ENCODE measurements around the gene KCNE4. TPM values are rescaled to one million over a fixed set of nuclear protein-coding genes. Genes with fewer than 3 reads are reported as not detected.

KCNE4 gene
- polyA plus RNA-seq (ENCODE audit: low read depth in 6 of 6): not detected

- H3K27ac Mint-ChIP-seq: no peak within 1 kb of the TSS
- no peak within 1 kb of the TSS for H3K4me3 Mint-ChIP-seq
- peaks cover 0 to 4% of the 10 kb centered on the region in 2 donors for H3K36me3 Mint-ChIP-seq
- no peak for ATAC-seq (ENCODE audit: low read depth in 2 of 2)
- H3K27me3 Mint-ChIP-seq: peaks cover 10 to 22% (median 19%) of the 10 kb centered on the region in 3 donors
- peaks cover 0 to 3% (median 0%) of the 10 kb centered on the region in 7 donors for H3K9me3 Mint-ChIP-seq
- H3K4me1 Mint-ChIP-seq: no peaks in the 10 kb centered on the region
- DNase-seq: no peak
These were observed at the start of gene KCNE4 for GRCh38 chr2:223051693-223052289. Gene KCNE4, plus strand, starts transcription at chr2:223052190. Its CDS starts 641 bp downstream, at chr2:223052831.

GRCh38 chr2:223003191-223003590, 48.8 kb upstream of the KCNE4 start:
- H3K4me3 Mint-ChIP-seq: no peak overlapping the region
- no peak for ATAC-seq (ENCODE audit: low read depth in 2 of 2)
- H3K27ac Mint-ChIP-seq: no peak overlapping the region
- DNase-seq: no peak
- peaks cover 12 to 34% (median 27%) of the 10 kb centered on the region in 3 donors for H3K27me3 Mint-ChIP-seq
- peaks cover 0 to 1% (median 0%) of the 10 kb centered on the region in 7 donors for H3K9me3 Mint-ChIP-seq
- no peaks in the 10 kb centered on the region for H3K4me1 Mint-ChIP-seq
- no peaks in the 10 kb centered on the region for H3K36me3 Mint-ChIP-seq

- peak overlapping the region in 1 of 6 donors; percentile 49 for H3K27ac Mint-ChIP-seq
- H3K9me3 Mint-ChIP-seq: peaks cover 0 to 5% (median 0%) of the 10 kb centered on the region in 7 donors
- H3K4me1 Mint-ChIP-seq: no peaks in the 10 kb centered on the region
- peaks cover 12 to 36% (median 30%) of the 10 kb centered on the region in 3 donors for H3K27me3 Mint-ChIP-seq
- H3K36me3 Mint-ChIP-seq: no peaks in the 10 kb centered on the region
- no peak overlapping the region for H3K4me3 Mint-ChIP-seq
- DNase-seq: no peak
- no peak for ATAC-seq (ENCODE audit: low read depth in 2 of 2)
These were observed 46.5 kb upstream of the KCNE4 start for GRCh38 chr2:223005496-223005895.

- peaks cover 23 to 31% (median 25%) of the 10 kb centered on the region in 3 donors for H3K27me3 Mint-ChIP-seq
- peaks cover 0 to 5% (median 0%) of the 10 kb centered on the region in 7 donors for H3K9me3 Mint-ChIP-seq
- ATAC-seq (ENCODE audit: low read depth in 2 of 2) (no peak), DNase-seq (no peak)
- no peaks in the 10 kb centered on the region for H3K36me3 Mint-ChIP-seq
- no peak overlapping the region for H3K4me3 Mint-ChIP-seq
- H3K27ac Mint-ChIP-seq: no peak overlapping the region
- no peaks in the 10 kb centered on the region for H3K4me1 Mint-ChIP-seq
These were observed 44.5 kb upstream of the KCNE4 start for GRCh38 chr2:223007531-223007930.

GRCh38 chr2:223008162-223008561, 43.8 kb upstream of the KCNE4 start:
- H3K27me3 Mint-ChIP-seq: peaks cover 29 to 30% (median 30%) of the 10 kb centered on the region in 3 donors
- no peak overlapping the region for H3K27ac Mint-ChIP-seq
- no peaks in the 10 kb centered on the region for H3K4me1 Mint-ChIP-seq
- ATAC-seq (ENCODE audit: low read depth in 2 of 2) (no peak), DNase-seq (no peak)
- H3K9me3 Mint-ChIP-seq: peaks cover 0 to 6% (median 1%) of the 10 kb centered on the region in 7 donors
- no peaks in the 10 kb centered on the region for H3K36me3 Mint-ChIP-seq
- H3K4me3 Mint-ChIP-seq: no peak overlapping the region

GRCh38 chr2:223008956-223009355, 43.0 kb upstream of the KCNE4 start:
- Mint-ChIP-seq H3K9me3 (peaks cover 0 to 6% (median 1%) of the 10 kb centered on the region in 7 donors), H3K36me3 (no peaks in the 10 kb centered on the region), H3K27me3 (peaks cover 28 to 33% (median 32%) of the 10 kb centered on the region in 3 donors), H3K27ac (no peak overlapping the region), H3K4me3 (no peak overlapping the region), H3K4me1 (no peaks in the 10 kb centered on the region)
- no peak for ATAC-seq (ENCODE audit: low read depth in 2 of 2)
- no peak for DNase-seq

- Mint-ChIP-seq H3K27me3 (peaks cover 23 to 33% (median 32%) of the 10 kb centered on the region in 3 donors), H3K27ac (no peak overlapping the region), H3K4me3 (no peak overlapping the region), H3K9me3 (peaks cover 0 to 6% (median 1%) of the 10 kb centered on the region in 7 donors), H3K4me1 (no peaks in the 10 kb centered on the region), H3K36me3 (no peaks in the 10 kb centered on the region)
- DNase-seq: no peak
- ATAC-seq (ENCODE audit: low read depth in 2 of 2): no peak
These were observed 41.3 kb upstream of the KCNE4 start for GRCh38 chr2:223010641-223011040.

- Mint-ChIP-seq H3K36me3 (no peaks in the 10 kb centered on the region), H3K4me1 (no peaks in the 10 kb centered on the region), H3K27me3 (peaks cover 19 to 25% (median 24%) of the 10 kb centered on the region in 3 donors), H3K9me3 (peaks cover 0 to 16% (median 0%) of the 10 kb centered on the region in 7 donors), H3K4me3 (no peak overlapping the region), H3K27ac (no peak overlapping the region)
- DNase-seq: no peak
- ATAC-seq (ENCODE audit: low read depth in 2 of 2): no peak
These were observed 39.7 kb upstream of the KCNE4 start for GRCh38 chr2:223012291-223012690.

- no peaks in the 10 kb centered on the region for H3K36me3 Mint-ChIP-seq
These were observed 32.5 kb upstream of the KCNE4 start for GRCh38 chr2:223019390-223019930.

GRCh38 chr2:223019987-223020717, 31.8 kb upstream of the KCNE4 start:
- Mint-ChIP-seq H3K27me3 (peaks cover 0 to 8% (median 8%) of the 10 kb centered on the region in 3 donors), H3K9me3 (peaks cover 8 to 35% (median 20%) of the 10 kb centered on the region in 7 donors), H3K36me3 (no peaks in the 10 kb centered on the region), H3K4me3 (no peak overlapping the region), H3K27ac (peak overlapping the region in 1 of 6 donors; percentile 28), H3K4me1 (no peaks in the 10 kb centered on the region)
- DNase-seq (no peak), ATAC-seq (ENCODE audit: low read depth in 2 of 2) (no peak)

More at GRCh38 chr2:223019390-223019930, 32.5 kb upstream of the KCNE4 start:
- H3K9me3 Mint-ChIP-seq: peaks cover 8 to 35% (median 20%) of the 10 kb centered on the region in 7 donors
- ATAC-seq (ENCODE audit: low read depth in 2 of 2) (no peak), DNase-seq (no peak)
- H3K4me3 Mint-ChIP-seq: no peak overlapping the region
- H3K27me3 Mint-ChIP-seq: peaks cover 0 to 8% (median 8%) of the 10 kb centered on the region in 3 donors
- no peaks in the 10 kb centered on the region for H3K4me1 Mint-ChIP-seq
- no peak overlapping the region for H3K27ac Mint-ChIP-seq

- peaks cover 7 to 35% (median 20%) of the 10 kb centered on the region in 7 donors for H3K9me3 Mint-ChIP-seq
- DNase-seq: no peak
- peaks cover 0 to 8% (median 8%) of the 10 kb centered on the region in 3 donors for H3K27me3 Mint-ChIP-seq
- H3K36me3 Mint-ChIP-seq: no peaks in the 10 kb centered on the region
- no peaks in the 10 kb centered on the region for H3K4me1 Mint-ChIP-seq
- H3K27ac Mint-ChIP-seq: no peak overlapping the region
- no peak overlapping the region for H3K4me3 Mint-ChIP-seq
- no peak for ATAC-seq (ENCODE audit: low read depth in 2 of 2)
These were observed 30.9 kb upstream of the KCNE4 start for GRCh38 chr2:223020971-223021675.

GRCh38 chr2:223026357-223027110, 25.5 kb upstream of the KCNE4 start:
- ATAC-seq (ENCODE audit: low read depth in 2 of 2): no peak
- Mint-ChIP-seq H3K36me3 (no peaks in the 10 kb centered on the region), H3K4me1 (no peaks in the 10 kb centered on the region), H3K4me3 (no peak overlapping the region), H3K27ac (no peak overlapping the region), H3K9me3 (peaks cover 0 to 6% (median under 1%) of the 10 kb centered on the region in 7 donors), H3K27me3 (peaks cover 0 to 5% (median 5%) of the 10 kb centered on the region in 3 donors)
- no peak for DNase-seq
